Measurements from ENCODE around the gene POLR2H.

The POLR2H gene

GRCh38 chr3:184371570-184372018 is 10.1 kb downstream of the POLR2H start:
- FAIRE-seq = peak; percentile 52
- peak; percentile 73 for DNase-seq (ENCODE audit: low spot score)

- FAIRE-seq (no peak), DNase-seq (ENCODE audit: low spot score) (no peak)
Measured at GRCh38 chr3:184372296-184372821, 10.8 kb downstream of the POLR2H start.

- no peak for DNase-seq (ENCODE audit: low spot score)
- no peak for FAIRE-seq
Measured at GRCh38 chr3:184372911-184373310, 11.4 kb downstream of the POLR2H start.

- DNase-seq (ENCODE audit: low spot score) (no peak), FAIRE-seq (no peak)
Measured at GRCh38 chr3:184373422-184373821, 11.9 kb downstream of the POLR2H start.

- FAIRE-seq (no peak), DNase-seq (ENCODE audit: low spot score) (no peak)
Measured at GRCh38 chr3:184375747-184376461, 14.4 kb downstream of the POLR2H start.

- FAIRE-seq = no peak
- no peak for DNase-seq (ENCODE audit: low spot score)
Measured at GRCh38 chr3:184377374-184377773, 15.9 kb downstream of the POLR2H start.

- DNase-seq (ENCODE audit: low spot score) (no peak), FAIRE-seq (no peak)
Measured at GRCh38 chr3:184377882-184378445, 16.5 kb downstream of the POLR2H start, which contains the start of gene THPO. Gene THPO (minus strand): TSS chr3:184378207. CDS start chr3:184376259, 1,948 bp downstream.

- FAIRE-seq = no peak
- DNase-seq (ENCODE audit: low spot score) = no peak
Measured at GRCh38 chr3:184378651-184379357, 17.3 kb downstream of the POLR2H start.

- DNase-seq (ENCODE audit: low spot score) (no peak), FAIRE-seq (no peak)
Measured at GRCh38 chr3:184379358-184380184, 18.1 kb downstream of the POLR2H start, which contains the start of gene CHRD. Gene CHRD (plus strand): TSS chr3:184380054. CDS start chr3:184380319, 265 bp downstream.

GRCh38 chr3:184380185-184380626 is 18.7 kb downstream of the POLR2H start:
- DNase-seq (ENCODE audit: low spot score) (no peak), FAIRE-seq (no peak)

GRCh38 chr3:184380627-184381260 is 19.2 kb downstream of the POLR2H start:
- no peak for DNase-seq (ENCODE audit: low spot score)
- no peak for FAIRE-seq

- no peak for DNase-seq (ENCODE audit: low spot score)
- no peak for FAIRE-seq
Measured at GRCh38 chr3:184381261-184382224, 20.0 kb downstream of the POLR2H start.

- DNase-seq (ENCODE audit: low spot score) (no peak), FAIRE-seq (no peak)
Measured at GRCh38 chr3:184382326-184383032, 21.0 kb downstream of the POLR2H start.

GRCh38 chr3:184383033-184383740 is 21.7 kb downstream of the POLR2H start:
- DNase-seq (ENCODE audit: low spot score) = no peak
- FAIRE-seq = no peak

- DNase-seq (ENCODE audit: low spot score) = no peak
- no peak for FAIRE-seq
Measured at GRCh38 chr3:184384342-184384741, 22.8 kb downstream of the POLR2H start.

GRCh38 chr3:184384856-184385422 is 23.4 kb downstream of the POLR2H start:
- no peak for DNase-seq (ENCODE audit: low spot score)
- no peak for FAIRE-seq

- no peak for DNase-seq (ENCODE audit: low spot score)
- FAIRE-seq = no peak
Measured at GRCh38 chr3:184386047-184386806, 24.7 kb downstream of the POLR2H start.
